ENCODE measurements around the gene SMIM5.
A peak's percentile ranks its signal among the peaks of the same experiment; 100 is the strongest.

Gene SMIM5

GRCh38 chr17:75614006-75614405 lies 19.2 kb upstream of the SMIM5 start:
- H3K4me3 ChIP-seq (ENCODE audit: low read depth, low read length): no peak overlapping the region
- TF ChIP-seq, protein P1, sequence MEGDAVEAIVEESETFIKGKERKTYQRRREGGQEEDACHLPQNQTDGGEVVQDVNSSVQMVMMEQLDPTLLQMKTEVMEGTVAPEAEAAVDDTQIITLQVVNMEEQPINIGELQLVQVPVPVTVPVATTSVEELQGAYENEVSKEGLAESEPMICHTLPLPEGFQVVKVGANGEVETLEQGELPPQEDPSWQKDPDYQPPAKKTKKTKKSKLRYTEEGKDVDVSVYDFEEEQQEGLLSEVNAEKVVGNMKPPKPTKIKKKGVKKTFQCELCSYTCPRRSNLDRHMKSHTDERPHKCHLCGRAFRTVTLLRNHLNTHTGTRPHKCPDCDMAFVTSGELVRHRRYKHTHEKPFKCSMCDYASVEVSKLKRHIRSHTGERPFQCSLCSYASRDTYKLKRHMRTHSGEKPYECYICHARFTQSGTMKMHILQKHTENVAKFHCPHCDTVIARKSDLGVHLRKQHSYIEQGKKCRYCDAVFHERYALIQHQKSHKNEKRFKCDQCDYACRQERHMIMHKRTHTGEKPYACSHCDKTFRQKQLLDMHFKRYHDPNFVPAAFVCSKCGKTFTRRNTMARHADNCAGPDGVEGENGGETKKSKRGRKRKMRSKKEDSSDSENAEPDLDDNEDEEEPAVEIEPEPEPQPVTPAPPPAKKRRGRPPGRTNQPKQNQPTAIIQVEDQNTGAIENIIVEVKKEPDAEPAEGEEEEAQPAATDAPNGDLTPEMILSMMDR (IDR thresholded peaks at IDR 0.05; ENCODE audit: borderline replicate concordance, insufficient read depth, low read depth, low read length): peak; percentile 41; the same call in 1 of the 2 replicates

DNA sequence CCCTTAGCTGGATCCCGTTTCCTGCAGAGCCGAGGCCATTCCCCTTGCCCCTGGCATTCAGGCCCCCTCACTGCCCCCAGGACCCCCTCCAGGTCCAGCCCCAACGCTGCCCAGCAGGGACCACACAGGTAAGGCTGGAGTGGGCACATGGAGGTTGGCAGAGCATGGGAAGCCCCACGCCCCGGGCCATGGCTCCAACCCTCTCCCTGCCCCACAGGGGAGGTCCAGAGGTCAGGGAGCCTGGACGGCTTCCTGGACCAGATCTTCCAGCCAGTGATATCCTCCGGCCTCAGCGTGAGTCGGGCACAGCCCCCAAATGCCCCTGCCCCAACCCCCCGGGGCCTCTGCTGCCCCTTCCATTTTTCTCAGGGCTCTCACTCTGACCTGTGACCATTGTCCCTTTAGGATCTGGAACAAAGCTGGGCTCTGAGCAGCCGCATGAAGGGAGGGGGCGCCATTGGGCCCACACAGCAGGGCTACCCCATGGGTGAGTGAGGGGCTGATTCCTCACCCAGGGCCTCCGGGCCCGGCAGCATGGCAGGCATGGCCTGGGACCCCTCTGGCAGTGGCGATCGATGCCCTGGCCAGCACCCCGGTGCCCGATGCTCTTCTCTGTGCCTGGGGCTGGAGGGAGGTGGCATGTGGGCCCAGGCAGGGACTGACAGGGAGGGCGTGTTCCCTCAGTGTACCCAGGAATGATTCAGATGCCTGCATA lies 18.5 kb upstream of the SMIM5 start:
- no peak overlapping the region for H3K4me3 ChIP-seq (ENCODE audit: low read depth, low read length)
- TF ChIP-seq, protein P1 (IDR thresholded peaks at IDR 0.05; ENCODE audit: borderline replicate concordance, insufficient read depth, low read depth, low read length): no peak

- TF ChIP-seq, protein P1 (IDR thresholded peaks at IDR 0.05; ENCODE audit: borderline replicate concordance, insufficient read depth, low read depth, low read length): no peak
- H3K4me3 ChIP-seq (ENCODE audit: low read depth, low read length): no peak overlapping the region
These were observed 17.9 kb upstream of the SMIM5 start for GRCh38 chr17:75615301-75615700.

GRCh38 chr17:75616521-75617122 lies 16.6 kb upstream of the SMIM5 start:
- no peak overlapping the region for H3K4me3 ChIP-seq (ENCODE audit: low read depth, low read length)
- TF ChIP-seq, protein P1 (IDR thresholded peaks at IDR 0.05; ENCODE audit: borderline replicate concordance, insufficient read depth, low read depth, low read length): no peak

GRCh38 chr17:75617218-75617617 lies 16.0 kb upstream of the SMIM5 start:
- no peak overlapping the region for H3K4me3 ChIP-seq (ENCODE audit: low read depth, low read length)
- TF ChIP-seq, protein P1 (IDR thresholded peaks at IDR 0.05; ENCODE audit: borderline replicate concordance, insufficient read depth, low read depth, low read length): no peak

DNA sequence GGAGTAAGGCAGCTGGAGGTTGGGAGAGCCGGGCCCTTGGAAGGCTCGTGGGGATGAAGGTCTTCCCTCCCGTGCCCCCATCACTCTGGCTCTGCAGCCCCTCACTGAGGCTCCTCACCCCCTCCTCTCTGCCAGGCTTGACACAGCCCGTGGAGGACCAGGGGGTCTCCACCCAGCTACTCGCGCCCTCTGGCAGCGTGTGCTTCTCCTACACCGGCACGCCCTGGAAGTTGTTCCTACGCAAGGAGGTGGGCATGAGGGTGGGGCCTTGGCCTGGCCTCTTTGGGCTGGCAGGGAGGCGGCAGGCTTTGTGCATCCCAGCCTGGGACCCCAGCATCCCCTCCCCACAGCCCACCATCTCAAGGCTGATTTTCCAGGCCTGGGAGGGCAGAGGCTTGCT lies 15.6 kb upstream of the SMIM5 start:
- TF ChIP-seq, protein P1 (IDR thresholded peaks at IDR 0.05; ENCODE audit: borderline replicate concordance, insufficient read depth, low read depth, low read length): no peak
- H3K4me3 ChIP-seq (ENCODE audit: low read depth, low read length): no peak overlapping the region

Measured in GM12875 (cell line).